GM12891 (cell line): Measurements from ENCODE around the gene EVX1.

Experiments
- PAX5 ChIP-seq: IDR thresholded peaks from 2 replicates; pipeline ENCODE4 v1.6.1; 2011; ENCODE audit warnings: low read length, moderate library complexity, mild to moderate bottlenecking; ENCODE audit not compliant: insufficient read depth, severe bottlenecking
- POLR2A ChIP-seq: IDR thresholded peaks from 2 replicates; pipeline ENCODE4 v1.6.1; 2011; ENCODE audit warnings: low read depth, low read length, control low read depth
- POLR2AphosphoS5 ChIP-seq: IDR thresholded peaks from 2 replicates; pipeline ENCODE4 v1.6.1; 2011; ENCODE audit warnings: low read depth, low read length, control low read depth
- POU2F2 ChIP-seq: IDR thresholded peaks from 2 replicates; pipeline ENCODE4 v1.6.1; 2011; ENCODE audit warnings: low read depth, mild to moderate bottlenecking, control low read depth, low read length, moderate library complexity
- SPI1 ChIP-seq: IDR thresholded peaks from 2 replicates; pipeline ENCODE4 v1.6.1; 2011; ENCODE audit warnings: low read depth, low read length, control low read depth
- TAF1 ChIP-seq: IDR thresholded peaks from 2 replicates; pipeline ENCODE4 v1.6.1; 2011; ENCODE audit warnings: low read depth, low read length, control low read depth

DNA sequence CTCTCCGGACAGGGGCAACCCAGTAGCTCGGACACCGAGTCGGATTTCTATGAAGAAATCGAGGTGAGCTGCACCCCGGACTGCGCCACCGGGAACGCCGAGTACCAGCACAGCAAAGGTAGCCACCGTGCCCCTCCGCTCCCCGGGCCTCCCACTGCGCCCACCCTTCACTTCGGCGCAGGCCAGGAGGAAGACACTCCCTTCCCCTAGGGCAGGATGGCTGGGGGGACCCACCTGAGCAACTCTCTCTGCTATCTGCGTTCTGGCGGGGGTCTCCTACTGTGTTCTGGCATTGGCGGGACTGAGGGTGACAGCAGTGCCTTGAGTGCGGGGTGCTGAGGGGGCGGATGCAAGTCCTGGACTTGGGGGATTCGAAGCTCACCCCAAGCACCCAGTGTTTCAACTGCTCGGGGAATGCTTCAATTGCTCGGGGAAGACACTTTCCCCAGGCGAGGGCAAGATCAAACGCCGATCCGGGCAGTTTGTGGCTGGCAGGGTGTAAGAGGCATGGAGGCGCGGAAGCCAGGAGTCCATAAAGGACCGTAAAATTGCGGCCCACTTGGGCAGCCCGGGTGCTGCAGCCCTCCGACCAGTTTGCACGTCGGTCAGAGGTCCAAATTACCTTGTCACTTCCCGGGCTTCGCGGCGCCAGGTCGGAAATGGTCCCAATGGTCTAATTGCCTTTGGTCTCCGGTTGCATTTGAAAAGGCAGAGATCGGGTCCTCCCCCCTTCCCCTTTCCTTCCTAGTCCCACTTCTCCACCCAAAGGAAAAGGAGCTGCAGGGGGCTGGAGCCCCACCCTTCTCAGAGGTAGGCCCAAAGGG, 950 bp downstream of the EVX1 start:
- no peak for TF ChIP-seq POLR2A
- no peak for TF ChIP-seq POLR2AphosphoS5
- TF ChIP-seq TAF1: no peak
- TF ChIP-seq SPI1: no peak
- TF ChIP-seq POU2F2: no peak
- no peak for TF ChIP-seq PAX5
